WI38 (cell line): ENCODE data around the gene EDEM2.
"Not testable (repeated sequence)": the region's sequence is repeated elsewhere in the genome, so short reads cannot be mapped to it uniquely, and the experiment has no call there.

Experiments
- H3K4me3 ChIP-seq: 2 replicates; pipeline ENCODE4 v1.5.1; 2011; ENCODE audit warnings: low read depth, mild to moderate bottlenecking, control low read depth, low read length
- CTCF ChIP-seq: IDR thresholded peaks from 2 replicates; pipeline ENCODE4 v1.5.1; 2012; ENCODE audit warnings: low read depth, mild to moderate bottlenecking, control low read depth, low read length

EDEM2 gene

GRCh38 chr20:35187584-35188190 is 40.6 kb upstream of the EDEM2 start:
- no peak for TF ChIP-seq CTCF
- no peak overlapping the region for H3K4me3 ChIP-seq

GRCh38 chr20:35186691-35187289 is 39.7 kb upstream of the EDEM2 start:
- H3K4me3 ChIP-seq, result not testable (repeated sequence)

- no peak overlapping the region for H3K4me3 ChIP-seq
- no peak for TF ChIP-seq CTCF
Observed at GRCh38 chr20:35181731-35182130, 34.6 kb upstream of the EDEM2 start.

- no peak for TF ChIP-seq CTCF
- H3K4me3 ChIP-seq, result no peak overlapping the region
Observed at GRCh38 chr20:35180266-35180665, 33.1 kb upstream of the EDEM2 start.

- TF ChIP-seq CTCF, result no peak
- no peak overlapping the region for H3K4me3 ChIP-seq
Observed at GRCh38 chr20:35179292-35180212, 32.4 kb upstream of the EDEM2 start.

GRCh38 chr20:35176132-35176531 is 29.0 kb upstream of the EDEM2 start:
- H3K4me3 ChIP-seq, result no peak overlapping the region
- TF ChIP-seq CTCF, result no peak

GRCh38 chr20:35174458-35175216 is 27.5 kb upstream of the EDEM2 start:
- TF ChIP-seq CTCF, result no peak
- H3K4me3 ChIP-seq, result no peak overlapping the region
